T-helper 22 cell (primary cell): ENCODE results near the gene DCHS1.

ENCODE experiments used
- DNase-seq: peaks from one replicate; pipeline ENCODE4 v3.0.0-alpha.2; 2020; ENCODE audit warnings: low read depth

DCHS1 gene

GRCh38 chr11:6625832-6626420 is 29.7 kb downstream of the DCHS1 start:
- DNase-seq, result no peak

DNA sequence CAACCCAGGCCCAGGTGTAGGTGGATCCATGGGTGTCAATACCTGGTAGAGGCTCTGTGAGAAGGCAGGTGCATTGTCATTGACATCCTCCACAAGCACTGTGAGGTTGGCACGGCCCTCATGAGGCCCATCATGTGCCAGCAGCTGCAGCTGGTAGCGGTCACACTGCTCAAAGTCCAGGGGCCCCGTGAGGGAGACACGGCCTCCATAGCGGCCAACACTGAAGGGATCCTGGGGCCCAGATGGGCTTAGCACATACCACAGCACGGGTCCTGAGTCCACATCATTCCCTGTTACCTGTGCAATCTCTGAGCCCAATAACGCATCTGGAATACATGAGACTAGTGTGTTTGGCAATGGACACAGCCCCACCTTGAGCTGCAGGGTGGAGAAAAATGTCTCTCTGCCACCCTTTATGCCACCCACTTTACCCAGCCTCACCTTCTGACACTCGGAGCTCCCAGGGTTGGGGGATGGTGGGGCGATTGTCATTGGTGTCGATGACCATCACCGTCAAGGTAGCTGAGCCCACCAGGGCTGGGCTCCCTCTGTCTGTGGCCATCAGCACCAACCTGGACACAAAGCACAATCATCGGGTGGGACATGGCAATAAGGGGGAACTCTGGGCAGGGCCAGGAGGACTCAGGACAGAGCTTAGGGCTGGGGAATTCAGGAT is 30.3 kb downstream of the DCHS1 start:
- no peak for DNase-seq

GRCh38 chr11:6623391-6624363 is 31.9 kb downstream of the DCHS1 start:
- DNase-seq, result no peak

- no peak for DNase-seq
Measured at GRCh38 chr11:6622261-6623171, 33.1 kb downstream of the DCHS1 start.

- no peak for DNase-seq
Measured at GRCh38 chr11:6621711-6622211, 33.8 kb downstream of the DCHS1 start.

GRCh38 chr11:6620636-6621035 is 35.0 kb downstream of the DCHS1 start:
- DNase-seq, result no peak

DNA sequence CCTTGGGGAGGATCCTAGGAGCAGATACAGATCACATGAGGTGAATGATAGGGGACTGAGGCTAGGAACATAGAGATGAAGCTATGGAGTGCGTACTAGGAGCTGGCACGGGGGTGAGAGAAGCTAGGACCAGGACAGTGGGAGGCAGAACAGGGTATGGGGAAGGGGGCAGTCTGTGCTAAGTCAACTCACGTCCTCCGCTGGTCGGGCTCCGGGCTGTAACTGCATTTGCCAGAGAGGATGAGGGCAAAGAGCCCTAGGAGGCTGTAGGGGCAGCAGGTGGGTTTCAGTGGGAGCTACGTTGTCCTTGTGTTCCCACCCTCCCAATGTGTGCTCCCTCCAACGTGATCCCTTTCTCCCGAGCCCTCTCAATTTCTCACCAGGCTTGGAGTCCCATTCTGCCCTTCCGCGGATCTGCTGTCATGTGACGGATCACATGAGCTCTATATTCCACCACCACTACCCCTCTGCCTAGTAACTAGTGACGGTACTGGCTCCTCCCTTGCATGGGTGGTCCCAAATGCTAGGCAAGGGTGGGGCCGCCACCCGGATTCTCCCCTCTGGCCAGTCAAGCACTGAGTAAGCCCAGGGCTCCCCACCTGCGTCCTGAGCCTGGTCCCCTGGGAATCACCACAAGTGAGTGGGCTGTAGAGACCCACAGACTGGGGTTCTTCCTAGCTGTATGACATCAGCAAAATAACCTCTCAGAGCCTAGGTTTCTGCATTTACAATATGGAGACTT is 36.4 kb downstream of the DCHS1 start, which contains the start of gene TPP1:
Gene TPP1, minus strand, starts transcription at position 419 of the 742 bp plus-strand sequence. Its CDS starts 22 bp downstream, at position 397.
- peak; percentile 85 for DNase-seq

DNA sequence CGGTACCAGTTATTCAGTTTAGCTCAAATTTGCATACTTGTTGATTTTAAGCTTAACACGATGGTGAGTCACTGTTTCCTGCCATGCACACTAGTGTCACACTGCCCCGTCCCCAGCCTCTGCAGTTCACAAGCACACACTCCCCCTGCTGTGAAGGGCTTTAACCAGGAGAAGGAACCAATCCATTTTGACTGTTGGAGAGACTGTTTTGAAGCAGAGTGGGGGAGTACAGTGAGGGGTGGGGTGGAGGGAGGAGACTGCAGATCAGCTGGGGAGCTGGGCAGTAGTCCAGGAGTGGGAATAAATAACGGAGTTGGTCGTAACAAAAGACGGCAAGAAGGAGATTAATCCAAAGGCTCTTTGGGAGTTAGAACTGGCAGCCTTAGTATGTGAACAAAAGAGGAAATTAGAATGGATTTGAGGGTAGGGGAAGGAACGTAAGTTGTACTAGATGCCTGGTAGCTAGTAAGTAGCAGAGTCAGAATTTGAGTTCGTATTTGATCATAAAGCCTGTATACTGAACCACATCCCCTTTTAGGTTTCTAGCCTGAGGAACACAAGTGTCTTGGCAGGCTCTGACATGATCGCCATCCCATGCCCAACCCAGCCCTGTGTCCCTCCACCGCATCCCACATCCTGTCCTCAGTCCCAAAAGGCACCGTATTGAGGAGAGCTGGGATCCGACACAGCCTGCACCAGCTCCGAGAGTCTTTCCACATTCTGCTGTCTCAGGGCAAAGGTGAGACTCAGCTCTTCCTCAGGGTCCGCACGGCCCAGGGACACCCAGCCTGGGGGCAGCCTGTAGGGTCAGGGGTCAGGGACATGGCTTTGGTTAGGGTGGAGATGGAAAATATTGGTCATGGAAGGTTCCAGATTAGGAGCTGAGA is 37.2 kb downstream of the DCHS1 start:
- peak; percentile 68 for DNase-seq

GRCh38 chr11:6617315-6617781 is 38.3 kb downstream of the DCHS1 start:
- no peak for DNase-seq

DNA sequence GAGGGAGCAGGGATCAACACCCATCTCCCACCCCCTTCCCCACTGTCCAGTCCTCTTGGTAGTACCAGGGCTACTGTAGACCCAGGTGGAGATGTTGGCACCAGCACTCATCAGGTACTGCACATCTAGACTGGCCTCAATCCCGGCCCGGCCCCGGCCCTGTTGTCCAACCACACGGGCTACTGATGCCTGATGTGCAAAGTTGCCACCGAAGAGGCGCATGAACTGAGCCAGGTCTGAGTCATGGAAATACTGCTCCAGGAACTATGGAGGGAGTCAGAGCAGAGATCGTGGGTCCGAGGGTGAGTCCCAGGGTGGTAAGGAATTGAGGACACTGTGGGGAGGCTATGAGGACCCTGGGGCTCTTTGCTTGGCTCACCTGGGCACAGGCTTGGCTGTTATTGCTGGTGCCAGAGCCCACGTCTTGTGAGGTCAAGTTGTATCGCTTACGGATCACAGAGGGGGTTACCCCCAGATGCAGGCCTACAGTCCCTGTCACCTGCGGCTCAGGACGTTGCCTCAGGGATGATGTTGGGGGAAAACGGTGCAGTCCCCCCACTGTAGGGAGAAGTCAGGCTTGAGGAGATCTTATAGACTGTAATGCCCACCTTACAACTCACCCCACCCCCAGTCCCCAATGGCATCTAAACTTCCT is 38.9 kb downstream of the DCHS1 start:
- no peak for DNase-seq

DNA sequence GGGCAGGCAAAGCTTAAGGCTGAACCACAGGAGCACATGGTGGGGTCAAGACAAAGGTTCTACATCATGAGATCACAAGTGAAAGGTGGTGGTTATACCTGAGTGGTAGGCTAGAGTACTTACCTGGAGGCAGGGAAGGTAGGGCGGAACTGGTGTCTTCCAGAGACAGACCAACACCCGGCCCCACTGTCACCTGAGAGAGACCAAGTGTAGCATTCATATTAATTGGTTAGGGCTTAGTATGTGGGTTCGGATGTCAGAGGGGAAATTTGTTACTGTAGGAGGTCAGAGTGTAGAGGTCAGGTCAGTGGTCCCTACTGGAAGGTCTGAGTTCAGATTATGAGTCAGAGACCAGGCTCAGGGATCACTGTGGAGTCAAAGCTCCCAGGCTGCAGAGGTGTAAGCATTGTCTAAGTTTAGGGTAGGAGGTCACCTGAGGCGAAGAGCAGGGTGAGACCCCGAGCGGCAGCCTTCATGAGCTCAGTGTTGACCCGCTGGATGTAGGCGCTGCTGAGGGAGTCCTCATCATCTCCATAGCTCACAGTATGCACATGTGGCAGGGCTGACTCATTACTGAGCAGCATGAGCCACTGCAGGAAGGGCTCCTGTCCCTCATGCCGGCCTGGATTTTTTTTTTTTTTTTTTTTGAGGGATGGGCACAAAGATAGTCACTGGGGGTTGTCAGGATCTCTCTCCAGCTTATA is 39.6 kb downstream of the DCHS1 start:
- DNase-seq, result no peak

- no peak for DNase-seq
Measured at GRCh38 chr11:6615046-6615445, 40.6 kb downstream of the DCHS1 start.

DNA sequence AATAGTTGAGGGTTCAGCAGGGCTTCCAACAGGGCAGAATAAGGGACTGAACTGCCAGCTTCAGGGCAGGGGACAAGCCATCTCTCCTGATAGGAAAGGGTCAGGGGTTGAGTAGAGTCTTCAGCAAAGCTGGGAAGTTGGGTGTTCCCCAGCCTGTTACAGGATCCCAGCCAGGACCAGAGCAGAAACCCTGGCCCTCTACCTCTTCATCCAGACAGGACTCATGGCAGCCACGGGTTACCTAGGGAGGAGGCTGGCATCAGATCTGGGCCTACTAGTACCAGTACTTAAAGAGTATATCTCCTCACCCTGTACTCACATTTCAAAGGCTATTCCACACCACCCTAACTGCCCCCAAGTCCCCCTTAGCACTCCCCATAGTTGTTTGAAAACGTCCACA is 41.2 kb downstream of the DCHS1 start:
- DNase-seq, result no peak

DNA sequence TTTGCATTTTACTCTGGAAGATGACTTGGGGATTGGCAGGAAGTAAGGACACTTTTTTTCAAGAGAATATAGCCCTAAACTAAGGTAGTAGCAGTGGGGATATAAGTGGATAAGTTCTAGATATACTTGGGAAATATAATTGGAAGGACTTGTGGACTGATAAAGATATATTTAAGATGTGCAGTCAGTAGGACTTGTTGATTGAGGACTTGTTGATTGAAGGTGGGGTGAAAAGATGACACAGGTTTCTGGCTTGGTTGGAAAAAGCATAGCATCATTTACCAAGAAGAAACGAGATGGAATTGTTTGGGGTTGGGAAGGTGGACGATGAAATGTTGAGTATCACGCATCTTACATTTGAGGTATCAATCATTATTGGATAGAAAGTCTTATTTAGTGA is 42.1 kb downstream of the DCHS1 start:
- DNase-seq, result no peak

DNA sequence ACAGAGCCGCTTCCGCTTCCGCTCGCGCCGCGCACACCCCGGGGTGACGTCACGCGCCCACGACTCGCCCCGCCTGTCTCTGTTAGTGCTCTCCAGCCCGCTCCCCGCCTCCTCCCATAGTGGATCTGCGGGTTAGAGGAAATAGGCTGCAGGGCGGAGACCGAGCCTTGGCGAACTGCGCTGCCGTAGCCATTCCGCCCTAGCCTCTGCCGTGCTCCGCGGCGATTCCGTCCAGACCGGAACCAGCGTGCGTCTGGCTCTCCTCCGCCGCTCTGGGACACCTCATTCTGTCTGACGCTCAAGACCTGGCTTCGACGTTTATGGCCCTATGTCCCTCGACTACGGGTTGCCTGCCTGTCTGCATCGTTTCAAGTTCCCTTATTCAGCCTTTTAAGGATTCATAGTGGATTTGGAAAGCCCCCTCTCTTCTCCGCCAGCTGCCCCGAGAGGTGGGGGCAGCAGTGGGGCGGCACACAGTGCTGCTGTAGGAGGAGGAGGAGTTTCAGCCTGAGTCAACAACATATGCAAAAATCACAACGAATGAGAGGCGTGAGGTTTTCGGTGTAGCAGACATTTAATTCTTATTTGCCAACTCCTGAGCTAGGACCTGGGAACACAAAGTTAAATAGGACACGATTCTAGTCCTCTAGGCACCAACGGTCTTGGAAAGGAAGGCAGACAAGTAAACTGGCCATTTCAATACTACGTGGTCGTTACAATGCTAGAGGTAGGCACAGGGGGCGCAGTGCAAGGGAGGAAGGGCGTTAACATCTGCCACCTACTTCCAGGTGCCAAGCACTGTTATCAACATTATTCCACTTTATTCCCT is 43.2 kb downstream of the DCHS1 start, which contains the start of gene TAF10:
Gene TAF10, minus strand, starts transcription at position 4 of the 829 bp plus-strand sequence. CDS start 27 bp downstream, outside the sequence.
- DNase-seq, result peak; percentile 94

DNA sequence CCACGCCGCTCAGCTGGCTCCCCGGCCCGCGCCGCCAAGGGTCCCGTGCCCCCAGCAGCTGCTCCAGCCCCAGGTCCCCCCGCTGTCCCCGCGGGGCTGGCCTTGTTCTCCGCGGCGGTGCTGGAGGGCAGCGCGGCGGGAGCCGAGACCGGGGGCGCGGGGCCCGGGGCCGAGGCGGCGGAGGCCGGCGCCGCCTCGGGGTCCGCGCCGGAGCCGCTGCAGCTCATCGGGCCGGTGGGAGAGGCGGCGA is 43.7 kb downstream of the DCHS1 start:
- DNase-seq, result no peak

DNA sequence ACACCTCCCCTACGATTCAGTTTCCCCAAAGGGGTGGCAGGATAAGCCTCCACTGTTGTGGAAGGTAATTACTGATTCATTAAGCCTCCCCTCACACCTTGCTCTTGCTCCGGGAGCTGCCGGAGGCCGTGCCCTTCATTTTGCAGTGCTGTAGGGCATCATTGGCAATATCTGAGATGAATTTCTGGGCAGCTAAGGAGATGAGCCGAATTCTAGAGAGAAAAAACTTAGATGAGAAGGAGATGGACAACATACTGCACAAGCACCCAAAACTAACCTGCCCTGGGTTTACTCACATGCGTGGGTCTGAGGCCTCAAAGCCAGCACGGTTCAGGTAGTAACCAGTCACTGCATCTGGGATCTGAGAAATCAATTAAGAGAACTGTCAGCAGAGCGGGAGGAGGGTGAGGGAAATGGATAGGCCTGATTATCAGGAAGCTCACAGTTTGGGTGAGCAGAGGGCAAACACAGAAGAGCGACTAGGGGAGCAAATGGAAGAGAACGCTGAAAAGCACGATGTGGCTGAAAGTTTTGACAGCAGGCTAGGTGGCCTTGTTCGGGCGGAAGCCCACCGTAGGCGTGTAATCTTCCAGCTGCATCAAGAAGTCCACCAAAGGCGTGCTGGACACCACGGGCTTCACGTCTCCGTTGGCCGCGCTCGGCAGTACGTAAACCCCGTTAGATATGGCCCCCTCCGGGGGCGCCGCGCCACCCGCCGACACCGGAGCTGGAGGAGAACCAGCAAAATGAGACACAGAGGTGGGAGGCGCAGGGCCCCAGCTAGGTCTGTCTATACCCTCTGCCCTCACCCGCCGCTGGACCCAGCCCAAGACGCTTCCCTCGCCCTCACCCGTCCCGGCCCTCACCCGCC is 44.3 kb downstream of the DCHS1 start:
- peak; percentile 16 for DNase-seq
